ENCODE measurements around the gene EVC2. TPM values are rescaled to one million over a fixed set of nuclear protein-coding genes. Genes with fewer than 3 reads are reported as not detected.

Gene EVC2
- total and polyA plus RNA-seq, 7 donors, result 0.60 to 14.7 (median 8.6) TPM; not detected in 1

DNA sequence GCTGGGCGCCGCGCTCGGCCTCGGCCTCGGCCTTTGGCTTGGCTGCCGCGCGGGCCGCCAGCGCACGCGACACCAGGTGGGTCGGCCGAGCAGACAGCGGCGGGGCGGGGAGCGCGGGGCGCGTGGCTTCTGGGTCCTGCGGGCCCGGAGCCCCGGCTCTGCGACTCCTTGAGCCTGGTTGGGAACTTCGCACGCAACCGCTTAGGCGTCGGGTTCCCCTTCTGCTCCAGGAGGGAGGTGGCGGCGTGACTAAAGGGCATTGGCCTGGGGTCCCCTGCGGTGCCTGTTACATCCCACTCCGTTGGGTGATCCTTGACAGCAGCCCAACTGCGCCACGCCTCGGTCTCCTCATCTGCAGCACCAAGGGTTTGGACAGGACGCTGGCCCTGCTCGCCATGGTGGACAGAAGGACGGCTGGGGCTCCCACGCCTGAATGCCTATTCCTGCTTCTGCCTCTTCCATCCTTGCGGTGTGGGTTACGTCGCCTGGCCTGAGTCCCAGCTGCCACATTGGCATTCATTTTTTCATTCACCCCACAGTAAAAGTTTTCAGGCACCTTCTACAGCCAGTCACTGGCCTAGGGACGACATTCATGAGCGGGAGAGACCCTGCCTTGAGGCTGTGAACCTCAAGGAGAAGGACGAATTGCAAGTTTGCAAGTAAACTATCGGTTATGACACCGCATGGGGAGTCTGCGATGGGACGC, 3.3 kb upstream of the EVC2 start:
- Histone ChIP-seq H3K4me1 (peaks cover 0 to 48% (median 42%) of the 10 kb centered on the region in 4 donors), H3K9me3 (no peaks in the 10 kb centered on the region), H3K27me3 (no peaks in the 10 kb centered on the region), H3K36me3 (no peaks in the 10 kb centered on the region), H3K27ac (peak overlapping the region; percentile 83 to 92 (median 88)), H3K4me3 (peak overlapping the region; percentile 37 to 67 (median 57))
- WGBS, 2 donors, result 19 to 29% methylated on average over 52 of the region's 52 CpGs
- peak in 1 of 4 donors; percentile 1 for TF ChIP-seq POLR2AphosphoS5 (IDR thresholded peaks at IDR 0.05)
- TF ChIP-seq, protein P1, sequence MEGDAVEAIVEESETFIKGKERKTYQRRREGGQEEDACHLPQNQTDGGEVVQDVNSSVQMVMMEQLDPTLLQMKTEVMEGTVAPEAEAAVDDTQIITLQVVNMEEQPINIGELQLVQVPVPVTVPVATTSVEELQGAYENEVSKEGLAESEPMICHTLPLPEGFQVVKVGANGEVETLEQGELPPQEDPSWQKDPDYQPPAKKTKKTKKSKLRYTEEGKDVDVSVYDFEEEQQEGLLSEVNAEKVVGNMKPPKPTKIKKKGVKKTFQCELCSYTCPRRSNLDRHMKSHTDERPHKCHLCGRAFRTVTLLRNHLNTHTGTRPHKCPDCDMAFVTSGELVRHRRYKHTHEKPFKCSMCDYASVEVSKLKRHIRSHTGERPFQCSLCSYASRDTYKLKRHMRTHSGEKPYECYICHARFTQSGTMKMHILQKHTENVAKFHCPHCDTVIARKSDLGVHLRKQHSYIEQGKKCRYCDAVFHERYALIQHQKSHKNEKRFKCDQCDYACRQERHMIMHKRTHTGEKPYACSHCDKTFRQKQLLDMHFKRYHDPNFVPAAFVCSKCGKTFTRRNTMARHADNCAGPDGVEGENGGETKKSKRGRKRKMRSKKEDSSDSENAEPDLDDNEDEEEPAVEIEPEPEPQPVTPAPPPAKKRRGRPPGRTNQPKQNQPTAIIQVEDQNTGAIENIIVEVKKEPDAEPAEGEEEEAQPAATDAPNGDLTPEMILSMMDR (IDR thresholded peaks at IDR 0.05), result no peak
- intact Hi-C loops (cut with DNase I), result loop anchor here (2.0 kb wide), 1 partner anchor 101 kb away; no protein-coding TSS in a partner anchor
- peak; percentile 77 for DNase-seq

DNA sequence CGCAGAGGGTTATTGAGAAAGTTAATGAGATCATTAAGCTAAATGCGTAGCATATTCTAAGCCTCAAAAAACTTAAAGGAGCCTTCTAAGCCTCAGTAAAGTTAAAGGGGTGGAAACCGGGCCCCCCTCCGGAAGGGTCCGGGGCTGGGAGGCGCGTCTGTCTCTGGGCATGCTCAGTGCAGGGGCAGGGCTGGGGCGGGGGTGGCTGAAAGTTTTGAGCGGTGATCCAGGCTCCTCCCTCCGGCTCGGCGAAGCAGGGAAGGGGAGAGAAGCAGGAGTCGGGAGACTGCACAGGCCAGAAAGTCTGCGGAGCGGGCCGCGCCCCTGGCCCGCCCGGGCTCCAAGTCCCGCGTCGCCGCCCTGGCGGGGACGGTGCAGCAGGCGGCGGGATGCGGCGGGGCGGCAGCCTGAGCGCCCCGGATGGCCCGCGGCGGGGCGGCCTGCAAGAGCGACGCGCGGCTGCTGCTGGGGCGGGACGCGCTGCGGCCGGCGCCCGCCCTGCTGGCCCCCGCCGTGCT, 2.7 kb upstream of the EVC2 start, which contains the start of gene EVC:
TSS of gene EVC (plus strand) at position 241 of the 518 bp plus-strand sequence. CDS start at position 421, 180 bp downstream.
- peak within 1 kb of the TSS; percentile 37 to 67 (median 57) for H3K4me3 ChIP-seq
- no peaks in the 10 kb centered on the region for H3K36me3 ChIP-seq
- TF ChIP-seq, protein P1 (IDR thresholded peaks at IDR 0.05), result no peak
- peak; percentile 50 to 77 (median 68) for TF ChIP-seq POLR2AphosphoS5 (IDR thresholded peaks at IDR 0.05)
- 1 to 15% methylated on average over 49 of the region's 49 CpGs for WGBS, 2 donors
- H3K27me3 ChIP-seq, result no peaks in the 10 kb centered on the region
- intact Hi-C loops (cut with DNase I), result loop anchor here (2.0 kb wide), 1 partner anchor 102 kb away; no protein-coding TSS in a partner anchor
- H3K9me3 ChIP-seq, result no peaks in the 10 kb centered on the region
- H3K27ac ChIP-seq, result peak within 1 kb of the TSS; percentile 83 to 92 (median 88)
- H3K4me1 ChIP-seq, result peaks cover 0 to 50% (median 45%) of the 10 kb centered on the region in 4 donors
- DNase-seq, result peak; percentile 94

DNA sequence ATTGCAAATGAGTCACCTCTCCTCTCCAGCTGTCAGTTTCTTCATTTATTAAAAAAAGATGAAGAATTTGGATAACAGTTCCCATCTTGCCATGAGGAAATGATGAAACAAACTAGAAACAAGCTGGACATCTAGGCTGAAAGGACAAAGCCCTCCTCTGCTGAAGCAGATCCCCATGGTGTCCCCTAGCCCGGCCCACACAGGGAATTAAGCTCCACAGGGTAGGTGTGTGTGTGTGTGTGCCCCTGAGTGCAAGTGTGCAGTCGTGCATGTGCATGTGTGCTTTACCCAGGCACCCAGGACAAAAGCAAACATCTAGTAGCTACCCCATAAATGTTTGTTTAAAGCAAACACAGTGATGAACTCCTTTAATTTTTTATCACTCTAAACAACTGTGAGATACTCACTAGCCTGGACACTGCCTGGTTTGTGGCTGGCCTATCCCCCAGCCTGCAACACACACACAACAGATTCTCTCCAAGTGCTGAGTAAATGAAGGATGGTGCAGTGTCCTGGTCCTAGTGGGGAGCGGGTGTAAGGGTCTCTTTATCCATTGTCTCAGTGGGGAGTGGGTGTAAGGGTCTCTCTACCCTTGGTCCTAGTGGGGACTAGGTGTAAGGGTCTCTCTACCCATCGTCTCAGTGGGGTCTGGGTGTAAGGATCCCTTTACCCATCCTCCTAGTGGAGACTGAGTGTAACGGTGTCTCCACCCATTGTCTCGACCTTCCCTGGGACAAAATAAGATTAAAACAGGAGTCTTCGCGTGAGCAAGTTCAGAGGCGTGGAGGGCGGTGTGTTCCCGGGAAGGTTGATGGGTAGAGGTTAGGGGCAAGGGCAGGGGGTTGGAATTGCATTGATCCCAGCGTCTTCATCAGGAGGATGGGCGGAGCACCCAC, 2.0 kb upstream of the EVC2 start:
- Histone ChIP-seq H3K27ac (peak overlapping the region; percentile 83 to 92 (median 88)), H3K9me3 (no peaks in the 10 kb centered on the region), H3K36me3 (no peaks in the 10 kb centered on the region), H3K4me3 (peak overlapping the region; percentile 28 to 67 (median 57)), H3K4me1 (peaks cover 0 to 50% (median 45%) of the 10 kb centered on the region in 4 donors), H3K27me3 (no peaks in the 10 kb centered on the region)
- 10 to 19% methylated on average over 13 of the region's 13 CpGs for WGBS, 2 donors
- DNase-seq, result no peak
- no peak for TF ChIP-seq EP300 (IDR thresholded peaks at IDR 0.05)
- TF ChIP-seq, protein P1 (IDR thresholded peaks at IDR 0.05), result peak; percentile 33 to 65 (median 46)
- intact Hi-C loops (cut with DNase I), result loop anchor here (2.0 kb wide), 1 partner anchor 102 kb away; no protein-coding TSS in a partner anchor

DNA sequence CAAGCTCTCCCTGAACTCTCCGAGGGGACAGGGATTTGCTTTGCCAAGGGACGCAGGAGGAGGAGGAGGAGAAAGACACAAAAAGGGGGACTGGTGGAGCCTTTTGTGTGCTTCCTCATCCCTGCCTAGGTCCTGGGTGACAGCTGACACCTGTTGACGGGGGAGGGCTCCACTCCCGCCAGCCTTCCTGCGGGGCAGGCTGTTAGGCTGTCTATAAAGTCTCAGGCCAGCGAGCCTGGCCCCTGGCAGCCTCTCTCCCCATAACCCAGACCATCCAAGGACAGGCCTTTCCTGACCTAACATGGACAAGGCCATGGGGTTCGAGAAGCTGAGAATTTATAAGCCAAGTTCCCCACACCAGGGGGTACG, 832 bp upstream of the EVC2 start:
- H3K36me3 ChIP-seq, result peaks cover 0 to 3% (median 0%) of the 10 kb centered on the region in 4 donors
- H3K27ac ChIP-seq, result peak overlapping the region; percentile 83 to 92 (median 88)
- no peaks in the 10 kb centered on the region for H3K9me3 ChIP-seq
- TF ChIP-seq POLR2A (IDR thresholded peaks at IDR 0.05) (no peak), EP300 (IDR thresholded peaks at IDR 0.05) (no peak), POLR2AphosphoS5 (IDR thresholded peaks at IDR 0.05) (no peak)
- TF ChIP-seq, protein P1 (IDR thresholded peaks at IDR 0.05), result no peak
- 43 to 64% methylated on average over 8 of the region's 8 CpGs for WGBS, 2 donors
- intact Hi-C loops (cut with DNase I), result no loop called here
- DNase-seq, result no peak
- H3K4me1 ChIP-seq, result peaks cover 0 to 50% (median 45%) of the 10 kb centered on the region in 4 donors
- peak overlapping the region in 3 of 4 donors; percentile 75 to 91 (median 79) for H3K4me3 ChIP-seq
- H3K27me3 ChIP-seq, result no peaks in the 10 kb centered on the region

Measured in sigmoid colon (tissue), 7 donors.